HPDE6-E6E7 (cell line): Measurements from ENCODE around the gene MEGF11.
A peak's percentile ranks its signal among the peaks of the same experiment; 100 is the strongest.

Experiments used
- DNase-seq: peaks from one replicate; pipeline ENCODE4 v3.0.0; 2011; ENCODE audit warnings: missing footprints; ENCODE audit errors: extremely low spot score

MEGF11 gene

GRCh38 chr15:66253418-66254088 lies at the start of gene MEGF11:
Gene MEGF11 (minus strand): TSS chr15:66253750. CDS start chr15:66128403, 125,347 bp downstream.
- no peak for DNase-seq

- no peak for DNase-seq
Measured at GRCh38 chr15:66302489-66303278, 49.1 kb upstream of the MEGF11 start.

GRCh38 chr15:66298803-66299251 lies 45.3 kb upstream of the MEGF11 start:
- DNase-seq, result no peak

- DNase-seq, result no peak
Measured at GRCh38 chr15:66296186-66296585, 42.6 kb upstream of the MEGF11 start.

DNA sequence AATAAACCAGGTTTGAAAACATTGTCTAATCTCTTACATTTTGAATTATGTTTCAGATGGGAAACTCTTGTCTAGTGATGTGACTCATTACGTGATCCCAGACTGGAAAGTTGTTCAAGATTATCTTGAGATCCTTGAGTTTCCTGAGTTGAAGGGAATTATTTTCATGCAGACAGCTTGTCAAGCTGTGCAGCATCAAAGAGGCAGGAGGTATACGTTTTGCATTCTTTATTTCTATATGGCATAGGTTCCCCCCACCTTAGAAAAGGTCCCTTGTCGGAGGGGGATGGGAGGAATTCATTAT lies 41.3 kb upstream of the MEGF11 start:
- peak; percentile 11 for DNase-seq

DNA sequence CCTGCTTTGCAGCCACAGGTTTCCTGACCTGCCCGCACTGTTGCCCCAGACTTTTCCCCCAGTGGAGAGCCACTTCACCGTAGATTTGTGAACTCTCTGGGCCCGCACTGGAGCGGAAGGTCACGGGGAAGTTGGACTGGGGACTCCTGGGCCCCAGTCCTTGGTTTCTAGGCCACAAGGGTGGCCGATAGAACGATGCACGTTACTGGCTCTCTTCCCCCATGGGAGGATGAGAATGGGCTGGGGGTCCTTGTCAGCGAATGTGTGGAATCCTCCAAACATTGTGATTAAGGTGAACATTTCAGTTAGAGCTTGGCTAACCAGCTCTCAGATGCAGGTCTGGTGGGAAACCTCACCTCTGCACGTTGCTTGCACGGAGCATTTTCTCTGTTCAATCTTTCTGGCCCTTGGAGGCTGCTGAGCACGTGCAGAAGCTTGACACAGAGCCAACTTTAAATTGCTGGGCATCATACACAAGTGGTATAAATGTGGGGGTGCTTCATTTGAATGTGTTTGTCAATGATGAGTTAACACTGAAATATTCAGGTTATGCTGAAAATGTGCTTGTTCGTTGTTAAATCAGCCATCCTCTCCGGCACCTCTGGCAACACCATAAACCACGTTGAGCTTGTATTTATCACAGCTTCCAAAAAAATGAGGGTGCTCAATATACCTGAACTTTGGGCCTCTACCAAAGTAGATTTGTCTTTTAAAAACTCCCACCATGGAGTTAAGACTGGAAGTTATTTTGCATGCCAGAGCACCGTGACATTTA lies 40.8 kb upstream of the MEGF11 start:
- DNase-seq, result peak; percentile 26

DNA sequence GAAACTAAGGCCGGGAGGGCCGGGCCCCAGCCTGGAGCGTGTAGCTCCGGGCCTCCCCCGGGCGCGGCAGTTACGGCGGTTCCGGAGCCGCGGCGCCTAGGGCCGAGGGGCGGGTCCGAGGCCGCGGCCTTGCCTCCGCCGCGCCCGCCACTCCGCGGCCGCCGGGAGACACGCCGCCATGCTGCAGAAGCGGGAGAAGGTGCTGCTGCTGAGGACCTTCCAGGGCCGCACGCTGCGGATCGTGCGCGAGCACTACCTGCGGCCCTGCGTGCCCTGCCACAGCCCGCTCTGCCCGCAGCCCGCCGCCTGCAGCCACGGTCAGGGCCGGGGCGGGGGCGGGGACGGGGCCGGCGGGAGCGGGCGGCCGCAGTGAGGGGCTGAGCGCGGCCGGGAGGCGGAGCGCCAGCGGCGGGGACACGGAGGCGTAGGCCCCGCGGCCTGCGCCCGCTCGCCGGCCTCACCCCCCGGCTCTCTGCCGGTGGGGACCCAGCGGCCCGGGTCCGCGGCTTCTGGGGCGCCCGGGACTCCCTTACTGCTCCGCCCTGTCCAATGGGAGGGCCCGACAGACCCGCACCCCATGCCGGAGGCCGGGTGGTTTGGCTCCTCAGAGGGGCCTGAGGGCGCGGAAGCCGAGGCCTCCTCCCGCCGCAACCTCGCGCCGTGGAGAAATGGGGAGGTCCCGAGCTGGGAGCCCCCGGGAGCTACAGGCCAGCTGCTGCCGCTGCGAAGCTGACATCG lies 40.0 kb upstream of the MEGF11 start, which contains the start of gene DIS3L:
Gene DIS3L (plus strand): TSS at position 150 of the 738 bp plus-strand sequence. CDS start 29 bp downstream, at position 179.
- peak; percentile 39 for DNase-seq

DNA sequence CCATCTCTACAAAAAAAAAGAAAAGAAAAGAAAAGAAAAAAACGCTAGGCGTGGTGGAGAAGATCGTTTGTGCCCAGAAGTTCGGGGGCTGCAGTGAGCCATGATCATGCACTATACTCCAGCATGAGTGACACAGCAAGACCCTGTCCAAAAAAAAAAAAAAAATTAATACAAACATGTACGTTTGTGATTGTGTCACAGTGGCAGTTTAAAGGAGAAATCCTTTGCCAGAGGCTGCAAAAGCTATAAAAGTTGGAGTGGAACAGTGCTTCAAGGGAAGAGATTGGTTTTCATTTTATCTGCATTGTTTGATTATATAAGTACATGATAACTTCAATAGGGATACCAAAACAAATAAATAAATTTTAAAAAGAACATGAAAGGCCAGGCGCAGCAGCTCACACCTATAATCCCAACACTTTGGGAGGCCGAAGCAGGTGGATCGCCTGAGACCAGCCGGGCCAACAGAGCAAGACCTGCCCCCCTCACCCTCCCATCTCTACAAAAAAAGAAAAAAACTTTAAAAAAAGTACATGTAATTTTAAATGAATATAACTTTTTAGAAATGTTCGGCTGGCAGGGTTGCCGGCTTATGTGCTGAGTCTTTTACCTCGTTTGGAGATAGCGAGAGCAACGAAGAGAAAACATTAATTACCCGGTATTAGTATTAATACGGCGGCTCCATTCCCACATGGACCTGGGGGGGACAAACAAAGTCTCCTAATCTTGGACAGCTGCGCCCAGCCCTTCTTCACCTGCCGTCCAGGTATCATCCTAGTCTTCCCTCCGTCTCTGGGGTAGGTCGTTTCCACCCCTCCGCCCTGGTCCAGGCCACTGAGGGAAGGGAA lies 39.2 kb upstream of the MEGF11 start:
- DNase-seq, result no peak

DNA sequence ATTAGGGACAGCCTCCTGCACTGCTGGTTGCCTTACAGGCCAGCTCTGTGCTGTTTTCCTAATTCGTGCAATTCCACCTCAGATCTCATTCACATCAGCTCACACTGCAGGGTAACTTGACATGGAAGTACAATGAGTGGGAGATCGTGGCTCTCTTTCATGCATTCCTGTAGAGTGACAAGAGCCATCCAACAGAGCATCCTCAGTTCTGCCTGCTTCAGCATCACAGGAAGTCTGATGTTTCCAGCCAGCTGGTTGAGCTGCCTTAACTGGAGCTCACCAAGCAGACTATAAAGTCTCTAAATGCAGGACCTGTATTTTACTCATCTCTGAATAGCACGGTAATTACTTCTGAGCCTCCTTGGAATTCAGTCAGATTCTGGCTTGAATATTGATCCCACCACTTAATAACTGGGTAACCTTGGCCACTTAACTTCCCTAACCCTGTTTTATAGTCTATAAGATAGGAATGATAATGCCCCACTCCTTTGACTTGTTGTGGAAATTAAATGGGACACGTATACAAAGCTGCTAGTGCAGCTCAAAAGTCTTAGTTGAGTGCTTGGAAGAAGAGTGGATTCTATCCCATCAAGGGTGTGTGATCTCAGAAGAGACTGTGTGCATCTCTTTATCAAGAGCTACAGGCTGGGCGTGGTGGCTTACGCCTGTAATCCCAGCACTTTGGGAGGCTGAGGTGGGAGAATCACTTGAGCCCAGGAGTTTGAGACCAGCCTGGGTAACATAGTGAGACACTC lies 38.4 kb upstream of the MEGF11 start:
- no peak for DNase-seq

DNA sequence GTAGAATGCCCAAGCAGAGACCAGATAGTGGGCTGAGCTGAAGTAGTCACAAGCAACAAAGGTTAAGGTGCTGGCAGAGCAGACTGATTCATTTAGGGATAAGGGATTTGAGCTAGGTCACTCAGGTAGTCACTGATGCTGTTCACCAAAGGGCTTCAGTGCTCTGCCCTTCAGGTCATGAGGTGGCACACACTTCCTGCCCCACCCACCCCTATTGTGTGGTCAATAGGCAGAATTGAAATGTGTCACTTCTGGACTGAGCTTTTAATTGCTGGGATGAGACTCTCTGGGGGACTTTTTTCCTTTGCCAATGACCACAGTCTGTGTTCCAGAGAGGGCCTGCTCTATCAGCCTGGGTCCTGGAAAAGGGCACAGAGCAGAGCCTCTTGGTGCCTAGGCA lies 37.0 kb upstream of the MEGF11 start:
- DNase-seq, result no peak

GRCh38 chr15:66290007-66290406 lies 36.5 kb upstream of the MEGF11 start:
- no peak for DNase-seq

DNA sequence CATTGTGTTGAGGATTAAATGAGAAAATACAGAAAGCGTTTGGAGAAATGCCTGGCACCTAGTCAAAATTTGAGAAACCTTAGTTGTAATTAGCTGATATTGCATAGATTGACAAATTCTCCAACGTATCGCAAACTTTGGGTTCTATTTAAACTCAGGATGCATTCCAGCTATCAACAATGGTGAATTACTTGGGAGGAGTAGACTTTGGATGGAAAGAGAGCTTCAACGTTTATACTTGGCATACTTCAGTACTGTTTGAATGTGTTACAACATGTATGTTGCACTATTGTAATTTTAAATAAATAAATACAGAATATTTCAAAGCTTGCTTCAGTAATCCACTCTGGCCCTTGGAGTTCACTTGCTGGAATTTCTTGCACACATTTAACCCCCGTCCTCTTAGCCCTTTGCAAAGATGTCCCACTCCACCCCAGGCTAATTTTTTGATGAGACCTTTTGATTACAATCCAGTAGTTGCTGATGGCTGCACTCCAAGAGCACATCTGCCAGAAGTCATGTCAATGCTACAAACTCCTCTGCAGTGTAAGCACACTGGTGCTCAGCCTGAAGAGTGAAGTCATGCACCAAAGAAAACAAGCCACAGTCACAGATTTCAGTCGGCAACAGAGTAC lies 35.1 kb upstream of the MEGF11 start:
- DNase-seq, result no peak

GRCh38 chr15:66288093-66288492 lies 34.5 kb upstream of the MEGF11 start:
- no peak for DNase-seq

- DNase-seq, result no peak
Measured at GRCh38 chr15:66287461-66288057, 34.0 kb upstream of the MEGF11 start.

- DNase-seq, result no peak
Measured at GRCh38 chr15:66285533-66286280, 32.2 kb upstream of the MEGF11 start.

GRCh38 chr15:66284271-66284670 lies 30.7 kb upstream of the MEGF11 start:
- no peak for DNase-seq

- no peak for DNase-seq
Measured at GRCh38 chr15:66278671-66279070, 25.1 kb upstream of the MEGF11 start.

GRCh38 chr15:66278056-66278455 lies 24.5 kb upstream of the MEGF11 start:
- no peak for DNase-seq
